NB4 (cell line): ENCODE measurements around the gene SOX30.

Source experiments
- DNase-seq: peaks from one replicate; pipeline ENCODE4 v3.0.0; 2010; ENCODE audit warnings: low read depth
- H3K4me3 ChIP-seq: one replicate; pipeline ENCODE4 v1.5.1; 2011; ENCODE audit warnings: mild to moderate bottlenecking, low read depth, low read length, moderate library complexity
- CTCF ChIP-seq: IDR thresholded peaks from one replicate; pipeline ENCODE4 v1.5.1; 2012; ENCODE audit warnings: low read depth, low read length
- MAX ChIP-seq: IDR thresholded peaks from 2 replicates; pipeline ENCODE4 v1.6.1; 2011; ENCODE audit warnings: low read depth, low read length
- MYC ChIP-seq: IDR thresholded peaks from 2 replicates; pipeline ENCODE4 v1.6.1; 2011; ENCODE audit warnings: low read depth, low read length
- POLR2A ChIP-seq: IDR thresholded peaks from 2 replicates; pipeline ENCODE4 v1.6.1; 2011; ENCODE audit warnings: mild to moderate bottlenecking; ENCODE audit not compliant: insufficient read length; ENCODE audit errors: extremely low read depth

SOX30 gene

GRCh38 chr5:157592594-157592993 is 59.6 kb downstream of the SOX30 start:
- peak; percentile 25 for DNase-seq
- TF ChIP-seq POLR2A (no peak), MYC (no peak), CTCF (no peak), MAX (no peak)
- no peak overlapping the region for H3K4me3 ChIP-seq

GRCh38 chr5:157590478-157590877 is 61.8 kb downstream of the SOX30 start:
- H3K4me3 ChIP-seq, result no peak overlapping the region
- TF ChIP-seq MAX (no peak), CTCF (no peak), MYC (no peak), POLR2A (no peak)
- no peak for DNase-seq

- TF ChIP-seq MYC, result no peak
- no peak for TF ChIP-seq CTCF
- TF ChIP-seq MAX, result no peak
- TF ChIP-seq POLR2A, result no peak
- DNase-seq, result no peak
- H3K4me3 ChIP-seq, result no peak overlapping the region
Observed at GRCh38 chr5:157584628-157585027, 67.6 kb downstream of the SOX30 start.

- TF ChIP-seq CTCF (no peak), MYC (no peak), MAX (no peak), POLR2A (no peak)
- no peak for DNase-seq
- H3K4me3 ChIP-seq, result no peak overlapping the region
Observed at GRCh38 chr5:157582731-157583620, 69.3 kb downstream of the SOX30 start.

GRCh38 chr5:157581901-157582300 is 70.3 kb downstream of the SOX30 start:
- DNase-seq, result no peak
- no peak overlapping the region for H3K4me3 ChIP-seq
- TF ChIP-seq POLR2A, result no peak
- no peak for TF ChIP-seq MAX
- TF ChIP-seq CTCF, result no peak
- TF ChIP-seq MYC, result no peak
